Activated CD4-positive, alpha-beta T cell treated with anti-CD3 and anti-CD28 coated beads, Interleukin-2, amount 10 ng/mL, durations not matched to agents 24 days and 14 days (primary cell): ENCODE data around the gene TP53AIP1. TPM values are rescaled to one million over a fixed set of nuclear protein-coding genes. Genes with fewer than 3 reads are reported as not detected.

Experiments used
- DNase-seq: peaks from one replicate; pipeline ENCODE4 v3.0.0; 2022
- H3K27ac Mint-ChIP-seq: one replicate; pipeline ENCODE4 v1.8.0; 2022; ENCODE audit warnings: mild to moderate bottlenecking, mixed read lengths
- H3K27me3 Mint-ChIP-seq: one replicate; pipeline ENCODE4 v1.8.0; 2022; ENCODE audit warnings: mixed read lengths
- H3K36me3 Mint-ChIP-seq: one replicate; pipeline ENCODE4 v1.8.0; 2022; ENCODE audit warnings: low read depth, mild to moderate bottlenecking, mixed read lengths
- H3K4me1 Mint-ChIP-seq: one replicate; pipeline ENCODE4 v1.8.0; 2021; ENCODE audit warnings: mixed read lengths
- H3K4me3 Mint-ChIP-seq: one replicate; pipeline ENCODE4 v1.8.0; 2022; ENCODE audit warnings: mild to moderate bottlenecking, moderate library complexity, mixed read lengths
- H3K9me3 Mint-ChIP-seq: one replicate; pipeline ENCODE4 v1.8.0; 2021; ENCODE audit warnings: mixed read lengths
- intact Hi-C: fragments of 100-400 bp; cut with micrococcal nuclease; formaldehyde crosslinking; loops from one replicate; pipeline ENCODE4 v1.15.1; 2023
- total RNA-seq: library from RNA; stranded (reverse); gene quantifications from 2 replicates; pipeline ENCODE4 v1.2.3, GENCODE V29; 2022

The TP53AIP1 gene
- total RNA-seq, 1 donor from 2014 or later, result not detected

DNA sequence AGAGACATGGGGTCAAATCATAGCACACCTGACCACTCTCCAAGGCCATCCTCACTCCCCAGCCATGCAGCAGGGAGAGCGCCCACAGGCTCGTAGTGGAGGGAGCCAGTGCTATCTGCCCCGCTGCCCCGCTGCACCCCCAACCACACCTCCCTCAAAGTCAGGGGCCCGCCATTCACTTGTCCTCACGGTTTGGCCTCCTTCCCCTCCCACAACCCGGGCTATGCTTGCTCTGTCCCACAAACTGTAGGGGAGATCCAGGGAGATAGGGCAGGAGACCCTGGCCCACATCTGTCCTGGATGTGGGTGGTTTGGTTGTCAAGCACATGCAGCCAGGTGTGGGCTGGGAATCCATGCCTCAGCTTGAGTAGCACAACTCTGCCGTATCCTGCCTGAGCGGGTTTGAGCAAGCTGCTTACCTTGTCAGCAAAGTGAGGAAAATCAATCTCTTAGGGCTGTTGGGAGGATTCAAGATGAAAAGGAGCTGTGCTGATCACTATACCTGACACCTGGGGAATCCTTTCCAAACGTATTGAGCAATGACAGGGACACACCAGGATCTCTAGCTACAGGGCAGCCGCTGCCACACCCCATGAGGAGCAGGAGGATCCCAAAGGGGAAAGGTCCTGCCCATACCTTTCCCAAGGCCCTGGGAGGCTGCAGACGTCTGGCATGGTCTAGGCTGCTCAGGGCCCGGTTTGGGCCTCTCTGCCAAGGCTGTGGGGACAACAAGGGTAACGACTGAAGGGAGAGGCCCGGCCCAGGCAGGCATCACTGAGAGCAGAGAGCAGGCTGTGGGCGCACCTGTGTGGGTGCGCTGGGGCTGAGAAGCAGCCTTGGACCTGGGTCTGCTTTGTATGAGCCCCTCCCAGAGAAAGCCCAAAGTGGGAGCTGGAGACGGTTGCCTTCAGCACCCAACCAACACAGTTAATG is 28.2 kb downstream of the TP53AIP1 start:
- no peak for DNase-seq
- Mint-ChIP-seq H3K27me3 (peaks cover 16% of the 10 kb centered on the region), H3K9me3 (peaks cover 8% of the 10 kb centered on the region), H3K36me3 (no peaks in the 10 kb centered on the region), H3K4me1 (peaks cover 3% of the 10 kb centered on the region), H3K27ac (no peak overlapping the region), H3K4me3 (no peak overlapping the region)
- intact Hi-C loops, result no loop called here

DNA sequence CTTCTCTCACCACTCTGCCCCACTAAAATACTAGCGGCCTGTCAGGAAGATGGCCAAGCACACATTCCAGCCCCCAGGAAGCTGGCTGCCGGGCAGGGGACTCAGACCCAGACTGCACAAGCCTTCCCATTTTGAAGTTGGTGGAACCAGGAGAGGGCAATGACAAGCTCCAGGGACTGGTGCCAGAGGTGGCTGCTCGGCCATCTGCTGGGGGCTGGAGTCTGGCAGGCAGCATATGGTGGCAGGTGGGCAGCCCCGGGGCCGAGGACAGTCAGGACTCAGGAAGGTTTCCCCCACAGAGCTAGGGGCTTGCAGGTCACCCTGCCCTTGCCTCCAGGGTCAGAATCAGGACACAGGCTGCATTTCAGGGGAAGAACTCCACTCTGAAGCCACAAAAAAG is 28.9 kb downstream of the TP53AIP1 start:
- intact Hi-C loops, result no loop called here
- Mint-ChIP-seq H3K4me1 (no peaks in the 10 kb centered on the region), H3K4me3 (no peak overlapping the region), H3K27me3 (peaks cover 20% of the 10 kb centered on the region), H3K9me3 (peaks cover 8% of the 10 kb centered on the region), H3K36me3 (no peaks in the 10 kb centered on the region), H3K27ac (no peak overlapping the region)
- DNase-seq, result no peak

DNA sequence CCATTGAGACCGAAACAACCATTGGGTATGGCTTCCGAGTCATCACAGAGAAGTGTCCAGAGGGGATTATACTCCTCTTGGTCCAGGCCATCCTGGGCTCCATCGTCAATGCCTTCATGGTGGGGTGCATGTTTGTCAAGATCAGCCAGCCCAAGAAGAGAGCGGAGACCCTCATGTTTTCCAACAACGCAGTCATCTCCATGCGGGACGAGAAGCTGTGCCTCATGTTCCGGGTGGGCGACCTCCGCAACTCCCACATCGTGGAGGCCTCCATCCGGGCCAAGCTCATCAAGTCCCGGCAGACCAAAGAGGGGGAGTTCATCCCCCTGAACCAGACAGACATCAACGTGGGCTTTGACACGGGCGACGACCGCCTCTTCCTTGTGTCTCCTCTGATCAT is 31.0 kb downstream of the TP53AIP1 start:
- intact Hi-C loops, result no loop called here
- H3K4me3 Mint-ChIP-seq, result no peak overlapping the region
- no peaks in the 10 kb centered on the region for H3K4me1 Mint-ChIP-seq
- no peak for DNase-seq
- no peaks in the 10 kb centered on the region for H3K36me3 Mint-ChIP-seq
- no peak overlapping the region for H3K27ac Mint-ChIP-seq
- H3K27me3 Mint-ChIP-seq, result peaks cover 36% of the 10 kb centered on the region
- peaks cover 8% of the 10 kb centered on the region for H3K9me3 Mint-ChIP-seq

DNA sequence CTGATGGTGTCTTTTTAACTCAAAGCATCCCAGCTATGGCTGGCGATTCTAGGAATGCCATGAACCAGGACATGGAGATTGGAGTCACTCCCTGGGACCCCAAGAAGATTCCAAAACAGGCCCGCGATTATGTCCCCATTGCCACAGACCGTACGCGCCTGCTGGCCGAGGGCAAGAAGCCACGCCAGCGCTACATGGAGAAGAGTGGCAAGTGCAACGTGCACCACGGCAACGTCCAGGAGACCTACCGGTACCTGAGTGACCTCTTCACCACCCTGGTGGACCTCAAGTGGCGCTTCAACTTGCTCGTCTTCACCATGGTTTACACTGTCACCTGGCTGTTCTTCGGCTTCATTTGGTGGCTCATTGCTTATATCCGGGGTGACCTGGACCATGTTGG is 31.4 kb downstream of the TP53AIP1 start:
- H3K4me1 Mint-ChIP-seq, result peaks cover under 1% of the 10 kb centered on the region
- H3K27me3 Mint-ChIP-seq, result peaks cover 41% of the 10 kb centered on the region
- no peak overlapping the region for H3K27ac Mint-ChIP-seq
- no peak overlapping the region for H3K4me3 Mint-ChIP-seq
- DNase-seq, result no peak
- intact Hi-C loops, result no loop called here
- H3K36me3 Mint-ChIP-seq, result no peaks in the 10 kb centered on the region
- H3K9me3 Mint-ChIP-seq, result peaks cover 8% of the 10 kb centered on the region

GRCh38 chr11:128910576-128910975 is 32.1 kb downstream of the TP53AIP1 start:
- H3K9me3 Mint-ChIP-seq, result peaks cover 1% of the 10 kb centered on the region
- H3K36me3 Mint-ChIP-seq, result no peaks in the 10 kb centered on the region
- H3K4me1 Mint-ChIP-seq, result peaks cover 6% of the 10 kb centered on the region
- no peak for DNase-seq
- intact Hi-C loops, result no loop called here
- no peak overlapping the region for H3K27ac Mint-ChIP-seq
- H3K4me3 Mint-ChIP-seq, result no peak overlapping the region
- peaks cover 43% of the 10 kb centered on the region for H3K27me3 Mint-ChIP-seq

DNA sequence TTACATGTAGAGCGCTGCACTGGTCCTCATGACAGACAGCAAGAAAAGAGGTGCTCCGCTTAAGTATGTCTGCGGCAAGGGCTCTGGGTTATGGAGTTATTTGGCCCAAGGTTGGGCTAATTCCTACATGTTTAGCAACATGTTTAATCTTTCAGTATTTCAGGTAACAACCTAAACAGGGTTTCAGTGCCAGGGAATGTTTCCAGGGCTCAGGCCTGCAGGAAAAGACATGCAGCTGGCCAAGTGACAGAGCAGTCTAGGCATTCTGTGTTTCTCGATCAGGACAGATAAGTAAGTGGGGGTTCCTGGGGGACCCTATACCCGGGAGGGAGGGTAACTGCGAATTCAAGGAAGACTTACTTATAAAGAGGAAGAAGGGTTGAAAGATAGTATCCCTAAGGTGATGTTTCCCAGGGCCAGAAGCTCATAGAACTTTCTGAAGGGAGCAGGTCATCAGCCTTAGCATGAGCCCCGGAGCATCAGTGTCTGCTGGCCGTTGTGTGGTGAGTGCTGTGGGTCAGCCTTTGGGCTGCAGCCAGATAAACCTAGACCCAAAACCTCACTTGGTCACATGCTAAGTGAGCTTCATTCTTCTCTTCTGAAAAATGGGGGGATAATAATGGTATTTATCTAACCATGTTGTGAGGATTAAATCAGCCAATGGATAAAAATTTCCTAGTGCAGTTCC is 33.1 kb downstream of the TP53AIP1 start:
- H3K4me3 Mint-ChIP-seq, result no peak overlapping the region
- no peaks in the 10 kb centered on the region for H3K9me3 Mint-ChIP-seq
- peaks cover 47% of the 10 kb centered on the region for H3K27me3 Mint-ChIP-seq
- DNase-seq, result no peak
- no peak overlapping the region for H3K27ac Mint-ChIP-seq
- intact Hi-C loops, result loop anchor here (10.0 kb wide), 1 partner anchor 145 kb away; no protein-coding TSS in a partner anchor
- no peaks in the 10 kb centered on the region for H3K36me3 Mint-ChIP-seq
- peaks cover 8% of the 10 kb centered on the region for H3K4me1 Mint-ChIP-seq

- no peak for DNase-seq
- Mint-ChIP-seq H3K36me3 (no peaks in the 10 kb centered on the region), H3K4me1 (peaks cover 12% of the 10 kb centered on the region), H3K27me3 (peaks cover 56% of the 10 kb centered on the region), H3K9me3 (no peaks in the 10 kb centered on the region), H3K27ac (no peak overlapping the region), H3K4me3 (no peak overlapping the region)
- intact Hi-C loops, result loop anchor here (10.0 kb wide), 1 partner anchor 146 kb away; no protein-coding TSS in a partner anchor
These were observed 34.1 kb downstream of the TP53AIP1 start for GRCh38 chr11:128908391-128909246.

GRCh38 chr11:128907585-128907984 is 35.1 kb downstream of the TP53AIP1 start:
- peaks cover 66% of the 10 kb centered on the region for H3K27me3 Mint-ChIP-seq
- intact Hi-C loops, result loop anchor here (10.0 kb wide), 1 partner anchor 147 kb away; no protein-coding TSS in a partner anchor

GRCh38 chr11:128906185-128907050 is 36.3 kb downstream of the TP53AIP1 start:
- no peak overlapping the region for H3K27ac Mint-ChIP-seq
- H3K27me3 Mint-ChIP-seq, result peaks cover 72% of the 10 kb centered on the region
- H3K36me3 Mint-ChIP-seq, result no peaks in the 10 kb centered on the region
- intact Hi-C loops, result loop anchor here (10.0 kb wide), 1 partner anchor 148 kb away; no protein-coding TSS in a partner anchor
- no peak for DNase-seq
- peaks cover 12% of the 10 kb centered on the region for H3K4me1 Mint-ChIP-seq
- peak overlapping the region; percentile 72 for H3K4me3 Mint-ChIP-seq
- no peaks in the 10 kb centered on the region for H3K9me3 Mint-ChIP-seq

More at GRCh38 chr11:128907585-128907984, 35.1 kb downstream of the TP53AIP1 start:
- Mint-ChIP-seq H3K4me1 (peaks cover 12% of the 10 kb centered on the region), H3K9me3 (no peaks in the 10 kb centered on the region), H3K36me3 (no peaks in the 10 kb centered on the region), H3K4me3 (no peak overlapping the region), H3K27ac (no peak overlapping the region)
- no peak for DNase-seq

DNA sequence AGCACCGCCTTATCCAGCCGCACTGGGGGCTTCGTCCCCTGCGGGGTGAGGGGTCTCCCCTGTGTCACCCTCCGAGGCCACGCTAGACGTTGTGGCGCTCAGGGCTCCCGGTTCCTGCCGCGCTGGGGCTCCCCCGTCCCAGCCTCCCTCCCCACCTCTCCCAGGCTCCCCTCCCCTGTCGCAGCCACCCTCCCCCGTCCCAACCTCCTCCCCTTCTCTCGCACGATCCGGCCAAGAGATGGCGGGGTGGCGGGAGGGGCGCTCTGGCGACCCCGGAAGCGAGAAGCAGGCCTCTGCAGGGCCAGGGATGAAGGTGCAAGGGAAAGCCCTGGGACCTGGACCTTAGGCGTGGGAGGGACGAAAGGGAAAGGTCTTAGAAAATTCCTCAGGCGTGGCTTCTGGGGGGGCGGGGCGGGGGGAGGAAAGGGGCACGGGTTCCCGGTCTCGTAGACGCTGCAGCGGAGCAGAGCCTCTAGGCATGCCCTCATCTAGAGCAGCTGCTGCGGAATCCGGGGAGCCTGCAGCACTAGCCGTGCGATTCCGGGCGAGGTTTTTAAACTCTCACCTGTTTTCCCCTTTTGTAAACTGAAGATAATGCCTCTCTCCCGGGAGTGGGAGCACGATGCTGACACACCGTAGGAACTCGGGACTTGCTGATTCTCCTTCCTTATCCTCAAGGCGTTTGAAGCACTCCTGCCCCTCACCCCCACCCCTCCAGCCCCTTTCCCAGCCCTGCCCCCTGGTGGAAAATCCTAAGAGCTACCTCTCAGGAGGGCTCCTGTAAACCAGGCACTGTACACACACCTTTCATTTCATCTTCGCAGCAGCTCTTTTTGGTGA is 37.1 kb downstream of the TP53AIP1 start:
- H3K36me3 Mint-ChIP-seq, result no peaks in the 10 kb centered on the region
- no peak overlapping the region for H3K27ac Mint-ChIP-seq
- DNase-seq, result peak; percentile 75
- H3K27me3 Mint-ChIP-seq, result peaks cover 77% of the 10 kb centered on the region
- H3K4me3 Mint-ChIP-seq, result peak overlapping the region; percentile 72
- H3K4me1 Mint-ChIP-seq, result peaks cover 12% of the 10 kb centered on the region
- H3K9me3 Mint-ChIP-seq, result no peaks in the 10 kb centered on the region
- intact Hi-C loops, result loop anchor here (2.0 to 10.0 kb wide), 2 partner anchors 15 to 149 kb away; partner anchors contain the start of gene KCNJ5

- peaks cover 70% of the 10 kb centered on the region for H3K27me3 Mint-ChIP-seq
- no peaks in the 10 kb centered on the region for H3K9me3 Mint-ChIP-seq
These were observed 37.9 kb downstream of the TP53AIP1 start for GRCh38 chr11:128904656-128905344.

More at GRCh38 chr11:128904656-128905344, 37.9 kb downstream of the TP53AIP1 start:
- DNase-seq, result no peak
- Mint-ChIP-seq H3K36me3 (no peaks in the 10 kb centered on the region), H3K4me1 (peaks cover 12% of the 10 kb centered on the region), H3K27ac (no peak overlapping the region), H3K4me3 (peak overlapping the region; percentile 30)
- intact Hi-C loops, result loop anchor here (2.0 to 10.0 kb wide), 2 partner anchors 14 to 150 kb away; partner anchors contain the start of gene KCNJ5
